GM21576 (cell line): Measurements from ENCODE around the gene UBE2J2.

Experiments used
- ATAC-seq: cut with Tn5 transposase; IDR thresholded peaks from one replicate; pipeline ENCODE4 v1.9.1; 2021; ENCODE audit warnings: mild to moderate bottlenecking, moderate library complexity; ENCODE audit not compliant: unreplicated experiment

Gene UBE2J2

DNA sequence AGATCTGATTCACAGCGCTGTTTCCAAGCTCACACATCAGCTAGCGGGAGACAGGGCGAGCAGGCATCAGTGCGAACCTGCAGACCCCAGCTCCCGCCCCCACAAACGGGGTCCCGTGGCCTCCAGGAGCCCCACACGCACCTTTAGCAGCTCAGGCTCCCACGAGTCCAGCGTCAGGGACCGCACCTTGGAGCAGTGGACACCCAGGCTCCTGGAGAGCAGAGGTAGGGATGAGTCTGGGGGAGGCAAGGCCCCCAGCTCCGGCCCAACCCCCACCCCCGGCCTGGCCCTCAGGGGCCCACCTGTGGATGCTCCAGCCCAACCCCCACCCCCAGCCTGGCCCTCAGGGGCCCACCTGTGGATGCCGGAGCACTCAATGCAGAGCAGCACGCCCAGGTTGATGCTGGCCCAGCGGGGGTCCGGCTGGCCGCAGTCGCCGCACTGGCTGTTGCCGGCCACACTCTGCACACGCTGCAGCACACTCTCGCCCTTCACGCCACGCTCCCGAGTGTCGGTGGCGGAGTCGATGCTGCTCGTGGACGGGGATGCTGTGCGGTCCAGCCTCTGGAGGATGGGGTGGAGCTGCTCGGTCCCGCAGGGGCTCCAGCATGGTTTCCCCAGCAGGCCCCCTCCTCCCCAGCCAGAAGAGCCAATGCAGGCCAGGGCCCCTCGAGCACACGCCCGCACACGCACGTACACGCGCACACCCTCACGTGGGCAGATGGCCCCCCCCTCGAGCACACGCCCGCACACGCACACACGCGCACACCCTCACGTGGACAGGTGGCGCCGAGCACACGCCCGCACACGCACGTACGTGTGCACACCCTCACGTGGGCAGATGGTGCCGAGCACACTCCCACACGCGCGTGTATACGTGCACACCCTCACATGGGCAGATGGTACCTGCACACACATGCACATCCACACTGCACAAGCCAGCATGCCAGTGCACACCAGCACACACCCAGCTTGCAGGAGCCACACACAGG lies 22.7 kb upstream of the UBE2J2 start:
- ATAC-seq = no peak

DNA sequence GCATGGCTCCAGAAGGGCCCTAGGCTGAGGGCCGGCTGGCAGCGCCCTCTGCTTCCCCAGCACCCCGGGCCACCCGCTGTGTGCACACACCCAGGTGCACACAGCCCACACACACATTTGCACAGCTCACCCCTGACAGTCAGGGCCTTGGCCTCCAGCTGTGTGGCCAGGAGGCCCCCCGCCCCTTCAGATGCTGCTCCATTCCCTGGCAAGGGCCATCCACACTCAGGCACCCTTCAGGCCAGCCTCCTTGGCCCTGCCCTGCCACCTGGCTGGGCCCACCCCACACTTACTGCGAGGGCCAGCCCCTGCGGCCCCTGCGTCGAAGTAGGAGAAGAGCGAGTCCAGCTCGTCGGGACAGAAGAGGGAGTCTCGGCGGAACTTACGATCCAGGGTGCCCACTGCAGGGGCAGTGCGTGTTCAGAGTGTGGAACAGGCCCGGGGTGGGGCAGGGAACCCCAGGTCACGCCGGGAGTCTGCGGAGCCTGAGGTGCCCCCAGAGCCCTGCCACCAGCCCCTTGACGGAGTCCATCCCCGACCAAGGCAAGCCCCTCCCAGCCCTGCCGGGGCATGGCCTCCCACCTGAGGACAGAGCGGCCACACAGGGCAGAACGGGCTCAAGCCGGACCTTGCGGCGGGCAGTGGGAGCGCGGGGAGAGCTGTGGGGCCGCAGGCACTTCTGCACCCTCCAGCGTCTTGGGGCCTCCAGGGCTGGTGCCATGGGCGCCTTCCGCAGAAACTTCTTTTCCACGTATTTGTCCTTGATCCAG lies 21.7 kb upstream of the UBE2J2 start:
- ATAC-seq = no peak

DNA sequence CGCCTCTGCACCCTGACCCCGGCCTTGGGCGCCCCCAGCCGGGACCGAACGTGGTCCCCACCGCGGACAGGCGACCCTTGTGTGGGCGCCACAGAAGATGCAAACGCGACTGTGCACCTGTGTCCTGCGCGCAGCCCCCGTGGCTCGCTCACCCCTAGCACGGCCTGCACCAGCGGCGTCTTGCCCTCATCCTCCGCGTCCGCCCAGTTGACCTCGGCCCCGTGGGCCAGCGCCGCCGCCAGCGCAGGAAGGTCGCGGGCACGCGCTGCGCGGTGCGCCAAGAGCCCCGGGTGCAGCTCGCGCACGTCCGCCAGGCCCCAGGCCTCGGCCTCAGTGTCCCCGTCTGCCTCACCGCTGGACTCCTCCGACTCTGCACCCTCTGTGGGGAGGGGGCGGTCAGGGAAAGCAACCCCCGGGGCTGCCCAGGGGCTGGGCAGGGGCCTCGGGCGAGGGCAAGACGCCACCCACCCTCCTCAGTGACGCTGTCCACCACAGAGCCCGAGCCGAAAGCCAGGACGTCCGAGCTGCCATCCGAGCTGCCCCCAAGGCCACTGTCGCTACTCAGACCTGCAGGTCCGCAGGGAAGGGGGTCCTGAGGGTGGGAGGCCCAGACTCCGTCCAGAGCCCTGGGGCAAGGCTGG lies 20.7 kb upstream of the UBE2J2 start:
- ATAC-seq = no peak

DNA sequence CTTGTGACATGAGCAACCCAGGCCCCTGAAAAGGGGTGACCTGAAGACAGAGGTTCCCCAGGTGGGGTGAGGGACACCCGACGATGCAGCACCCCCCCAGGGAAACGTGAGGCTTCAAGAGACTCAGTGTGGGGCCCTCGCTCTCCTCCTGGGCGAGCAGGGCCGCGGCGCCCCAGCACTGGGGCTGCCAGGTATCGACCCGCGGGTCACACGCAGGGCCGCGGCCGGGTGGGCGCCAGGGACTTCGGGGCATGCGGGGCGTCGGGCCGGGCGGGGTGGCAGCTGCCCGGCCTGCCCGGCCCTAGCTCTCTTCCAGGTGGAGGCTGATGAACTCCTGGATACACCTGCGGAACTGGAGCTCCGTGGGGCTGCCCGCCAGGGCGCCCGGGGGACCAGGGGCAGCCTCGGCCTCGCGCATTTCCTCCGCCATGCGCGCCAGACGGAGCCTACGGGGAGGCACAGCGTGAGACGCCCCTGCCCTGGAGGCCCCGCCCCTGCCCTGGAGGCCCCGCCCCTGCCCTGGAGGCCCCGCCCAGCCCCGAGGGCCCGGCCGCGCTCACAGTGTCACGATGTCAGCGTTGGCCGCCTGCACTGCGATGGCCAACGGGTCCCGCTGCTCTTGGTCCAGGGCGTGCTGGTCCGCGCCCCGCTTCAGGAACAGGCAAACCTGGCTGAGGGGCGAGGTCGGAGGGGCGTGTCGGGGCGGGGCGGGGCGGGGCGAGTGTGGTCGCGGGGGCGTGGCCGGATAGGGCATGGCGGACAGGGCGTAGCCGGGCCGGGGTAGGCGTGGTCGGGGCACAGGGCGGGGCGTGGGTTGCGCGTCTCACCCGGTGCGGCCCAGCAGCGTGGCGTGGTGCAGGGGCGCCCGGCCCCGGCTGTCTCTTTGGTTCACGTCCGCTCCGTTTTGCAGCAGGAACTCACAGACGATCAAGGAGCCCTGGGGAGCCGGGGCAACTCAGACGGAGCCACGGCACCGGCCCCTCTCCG lies 19.9 kb upstream of the UBE2J2 start:
- no peak for ATAC-seq

DNA sequence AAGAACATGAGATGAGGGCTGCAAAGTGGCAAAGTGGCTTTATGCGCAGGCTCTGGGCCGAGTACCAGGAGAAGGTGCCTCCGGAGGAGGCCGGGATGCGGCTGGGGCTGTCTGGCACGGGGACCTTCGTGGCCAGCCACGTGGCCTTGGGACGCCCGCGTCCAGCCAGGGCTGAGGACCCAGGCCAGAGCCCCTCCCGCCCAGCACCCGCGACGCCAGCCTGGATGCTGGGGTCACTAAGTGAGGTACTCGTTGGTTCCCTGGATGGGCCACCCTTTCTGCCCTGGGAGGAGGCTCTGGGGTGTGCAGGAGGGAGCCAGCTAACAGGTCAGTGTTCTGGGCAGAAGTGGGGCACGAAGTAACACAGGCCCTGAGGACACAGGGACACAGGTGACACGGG lies 19.2 kb upstream of the UBE2J2 start:
- ATAC-seq = no peak

DNA sequence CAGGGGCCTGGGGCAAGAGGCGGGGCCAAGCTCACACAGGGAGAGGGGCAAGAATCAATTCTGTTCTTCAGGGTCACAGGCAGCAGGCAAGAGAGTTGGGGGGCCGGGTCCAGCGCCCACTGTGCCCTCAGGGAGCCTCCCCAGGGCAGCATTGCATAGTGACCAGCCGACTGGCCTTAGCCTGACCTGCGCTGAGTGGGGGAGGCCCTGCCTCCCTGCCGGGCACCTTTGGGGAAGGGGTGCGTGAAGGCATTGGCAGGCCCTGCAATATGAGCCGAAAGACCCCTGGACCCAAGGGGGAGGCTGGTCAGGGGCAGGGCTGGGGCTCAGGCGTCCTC lies 18.8 kb upstream of the UBE2J2 start:
- ATAC-seq = no peak

DNA sequence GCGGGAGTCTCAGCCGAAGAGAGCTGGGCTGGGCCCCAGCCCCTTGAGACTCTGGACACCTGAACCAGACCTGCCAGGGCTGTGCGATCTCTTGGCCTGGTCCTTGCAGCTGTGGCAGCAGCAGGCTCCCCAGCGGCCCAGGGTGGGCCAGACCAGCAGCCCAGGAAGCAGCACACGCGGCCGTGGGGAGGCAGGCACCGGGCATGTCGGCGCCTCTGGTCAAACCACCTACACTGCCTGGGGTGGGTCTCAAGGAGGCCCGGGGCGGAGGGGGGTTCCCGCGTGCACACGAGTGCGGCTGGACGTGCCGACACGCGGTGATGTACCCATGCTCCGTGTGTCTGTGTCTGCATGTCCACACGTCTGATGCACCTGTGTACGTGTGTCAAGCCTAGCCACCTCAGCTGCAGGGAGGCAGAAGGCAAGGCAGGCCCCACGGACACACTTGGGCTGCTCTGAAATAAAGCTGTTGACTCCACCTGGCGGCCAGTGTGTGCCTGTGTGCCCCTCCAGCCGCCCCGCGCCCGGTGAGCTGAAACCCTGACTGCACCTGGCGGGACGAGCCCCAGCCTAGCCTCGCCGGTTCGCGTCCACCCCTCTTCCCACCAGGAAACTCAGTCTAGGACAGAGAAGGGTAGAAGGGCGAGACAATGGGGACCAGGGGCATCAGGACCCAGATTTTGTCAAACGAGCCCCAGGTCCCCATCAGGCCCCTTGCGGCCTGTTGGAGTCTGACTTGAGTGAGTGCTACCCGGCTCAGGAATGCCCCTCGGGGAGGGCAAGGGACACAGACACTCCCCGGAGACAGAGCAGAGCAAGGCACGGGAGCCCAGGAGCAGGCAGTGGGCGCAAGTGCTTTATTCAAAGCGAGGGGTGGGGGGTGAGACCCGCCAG lies 18.1 kb upstream of the UBE2J2 start:
- ATAC-seq = no peak

DNA sequence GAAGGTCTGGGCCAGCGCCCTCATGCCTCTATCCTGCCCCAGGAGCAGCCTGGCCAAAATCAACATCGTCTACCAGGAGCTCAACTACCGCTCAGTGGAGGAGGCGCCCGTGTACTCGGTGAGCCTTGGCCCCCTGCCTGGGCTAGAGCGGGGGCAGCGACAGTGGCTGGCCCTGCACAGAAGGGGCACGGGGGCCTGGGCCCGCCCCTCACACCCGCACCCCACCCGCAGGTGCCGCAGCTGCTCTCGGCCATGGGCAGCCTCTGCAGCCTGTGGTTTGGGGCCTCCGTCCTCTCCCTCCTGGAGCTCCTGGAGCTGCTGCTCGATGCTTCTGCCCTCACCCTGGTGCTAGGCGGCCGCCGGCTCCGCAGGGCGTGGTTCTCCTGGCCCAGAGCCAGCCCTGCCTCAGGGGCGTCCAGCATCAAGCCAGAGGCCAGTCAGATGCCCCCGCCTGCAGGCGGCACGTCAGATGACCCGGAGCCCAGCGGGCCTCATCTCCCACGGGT lies 17.4 kb upstream of the UBE2J2 start:
- no peak for ATAC-seq

DNA sequence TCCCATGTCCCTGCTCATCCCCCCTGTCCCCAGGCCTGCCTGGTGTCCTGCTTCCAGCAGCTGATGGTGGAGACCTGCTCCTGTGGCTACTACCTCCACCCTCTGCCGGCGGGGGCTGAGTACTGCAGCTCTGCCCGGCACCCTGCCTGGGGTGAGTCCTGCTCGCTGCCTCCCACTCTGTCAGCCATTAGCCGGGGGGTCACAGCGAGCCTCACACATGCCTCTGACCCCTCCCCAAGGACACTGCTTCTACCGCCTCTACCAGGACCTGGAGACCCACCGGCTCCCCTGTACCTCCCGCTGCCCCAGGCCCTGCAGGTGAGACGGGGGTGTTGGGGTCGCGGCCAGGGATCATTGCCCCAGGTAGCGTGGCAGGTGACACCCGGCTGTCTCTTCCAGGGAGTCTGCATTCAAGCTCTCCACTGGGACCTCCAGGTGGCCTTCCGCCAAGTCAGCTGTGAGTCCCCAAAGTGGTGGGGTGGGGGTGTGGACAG lies 16.6 kb upstream of the UBE2J2 start:
- no peak for ATAC-seq

DNA sequence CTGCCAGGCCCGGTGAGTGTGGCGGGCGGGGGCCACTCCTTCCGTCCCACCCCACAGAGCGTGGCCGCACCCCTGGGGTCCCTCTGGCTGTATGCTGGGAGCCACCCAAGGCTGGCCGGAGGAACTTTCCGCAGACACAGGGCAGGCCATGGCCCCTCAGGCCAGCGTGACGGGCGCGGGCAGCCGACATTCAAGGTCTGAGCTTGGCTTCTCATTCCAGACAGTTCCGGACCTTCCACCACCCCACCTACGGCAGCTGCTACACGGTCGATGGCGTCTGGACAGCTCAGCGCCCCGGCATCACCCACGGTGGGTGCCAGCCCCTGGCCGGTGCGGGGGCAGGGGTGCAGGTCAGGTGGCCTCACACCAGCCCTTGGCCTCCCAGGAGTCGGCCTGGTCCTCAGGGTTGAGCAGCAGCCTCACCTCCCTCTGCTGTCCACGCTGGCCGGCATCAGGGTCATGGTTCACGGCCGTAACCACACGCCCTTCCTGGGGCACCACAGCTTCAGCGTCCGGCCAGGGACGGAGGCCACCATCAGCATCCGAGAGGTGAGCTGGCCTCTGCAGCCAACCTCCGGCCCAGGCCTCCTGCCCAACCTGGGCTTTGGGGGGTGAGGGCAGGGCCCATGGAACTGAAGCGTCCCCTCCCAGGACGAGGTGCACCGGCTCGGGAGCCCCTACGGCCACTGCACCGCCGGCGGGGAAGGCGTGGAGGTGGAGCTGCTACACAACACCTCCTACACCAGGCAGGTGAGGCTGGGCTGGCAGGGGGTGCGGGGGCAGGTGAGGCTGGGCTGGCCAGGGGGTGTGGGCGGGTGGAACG lies 13.8 kb upstream of the UBE2J2 start:
- ATAC-seq = no peak

DNA sequence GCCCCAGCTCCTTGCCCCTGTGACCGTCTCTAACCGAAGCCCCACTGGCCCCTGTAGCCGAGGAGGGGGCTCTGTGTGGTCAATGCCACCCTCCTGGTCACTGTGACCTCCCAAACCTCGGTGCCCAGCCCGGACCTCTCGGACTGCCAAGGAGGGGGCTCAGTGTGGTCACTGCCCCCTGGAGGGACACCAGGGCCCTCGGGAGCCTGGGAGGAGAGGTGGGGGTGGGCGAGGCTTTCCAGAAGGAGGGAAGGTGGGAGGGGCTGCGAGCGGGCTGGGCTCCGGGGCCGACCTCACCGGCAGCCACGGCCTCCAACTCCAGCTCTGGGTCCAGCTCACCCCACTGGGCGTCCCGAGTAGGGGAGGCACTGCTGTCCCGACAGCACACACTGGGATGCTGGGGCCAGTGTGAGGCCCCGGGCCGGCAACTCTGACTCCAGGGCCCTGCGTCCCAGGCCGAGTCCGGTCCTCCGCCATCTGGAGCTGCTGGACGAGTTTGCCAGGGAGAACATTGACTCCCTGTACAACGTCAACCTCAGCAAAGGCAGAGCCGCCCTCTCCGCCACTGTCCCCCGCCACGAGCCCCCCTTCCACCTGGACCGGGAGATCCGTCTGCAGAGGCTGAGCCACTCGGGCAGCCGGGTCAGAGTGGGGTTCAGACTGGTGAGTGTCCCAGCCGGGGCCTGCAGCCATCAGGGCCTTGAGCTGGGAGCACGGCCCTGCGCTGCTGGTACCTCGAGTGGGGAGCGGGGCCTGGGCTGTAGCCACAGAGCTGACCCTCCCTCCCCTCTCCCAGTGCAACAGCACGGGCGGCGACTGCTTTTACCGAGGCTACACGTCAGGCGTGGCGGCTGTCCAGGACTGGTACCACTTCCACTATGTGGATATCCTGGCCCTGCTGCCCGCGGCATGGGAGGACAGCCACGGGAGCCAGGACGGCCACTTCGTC lies 12.9 kb upstream of the UBE2J2 start:
- ATAC-seq = no peak

DNA sequence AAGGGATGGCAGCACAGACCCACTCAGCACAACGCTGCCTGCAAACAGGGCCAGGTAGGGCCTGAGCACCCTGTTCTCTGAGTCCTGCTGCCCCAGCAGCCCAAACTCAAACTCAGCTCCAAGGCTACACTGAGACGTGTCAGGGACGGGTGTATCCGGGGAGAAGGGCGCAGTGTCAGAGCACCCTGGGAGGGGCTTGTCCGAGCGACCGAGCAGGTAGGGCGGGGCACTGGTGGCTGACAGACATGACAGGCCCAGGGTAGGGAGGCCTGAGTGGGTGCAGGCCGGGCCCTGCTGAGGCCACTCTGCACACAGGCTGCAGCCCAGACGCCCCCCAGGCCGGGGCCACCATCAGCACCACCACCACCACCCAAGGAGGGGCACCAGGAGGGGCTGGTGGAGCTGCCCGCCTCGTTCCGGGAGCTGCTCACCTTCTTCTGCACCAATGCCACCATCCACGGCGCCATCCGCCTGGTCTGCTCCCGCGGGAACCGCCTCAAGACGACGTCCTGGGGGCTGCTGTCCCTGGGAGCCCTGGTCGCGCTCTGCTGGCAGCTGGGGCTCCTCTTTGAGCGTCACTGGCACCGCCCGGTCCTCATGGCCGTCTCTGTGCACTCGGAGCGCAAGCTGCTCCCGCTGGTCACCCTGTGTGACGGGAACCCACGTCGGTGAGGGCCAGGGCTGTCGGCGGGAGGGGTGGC lies 12.1 kb upstream of the UBE2J2 start:
- no peak for ATAC-seq

DNA sequence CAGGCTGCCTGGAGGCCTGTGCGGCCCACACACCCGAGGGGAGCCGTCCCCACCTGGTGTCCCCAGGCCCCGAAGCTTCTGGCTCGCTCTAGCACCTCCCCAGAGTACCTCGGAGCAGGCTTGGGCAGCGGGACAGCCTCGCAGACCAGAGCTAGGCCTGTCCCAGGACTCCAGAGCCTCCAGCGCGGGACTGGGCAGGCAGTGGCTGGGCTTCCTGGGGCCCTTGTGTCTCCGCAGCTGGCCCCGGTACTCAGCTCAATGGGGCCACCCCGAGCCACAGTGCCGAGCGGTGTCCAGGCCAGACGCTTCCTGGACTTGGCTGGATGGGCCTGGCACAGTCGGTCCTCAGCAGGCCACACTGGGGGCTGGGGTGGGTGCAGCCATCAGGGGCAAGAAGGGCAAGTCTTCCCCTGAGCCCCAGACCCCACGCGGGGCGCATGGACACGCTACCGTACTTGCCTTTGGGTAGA lies 11.5 kb upstream of the UBE2J2 start:
- ATAC-seq = no peak

DNA sequence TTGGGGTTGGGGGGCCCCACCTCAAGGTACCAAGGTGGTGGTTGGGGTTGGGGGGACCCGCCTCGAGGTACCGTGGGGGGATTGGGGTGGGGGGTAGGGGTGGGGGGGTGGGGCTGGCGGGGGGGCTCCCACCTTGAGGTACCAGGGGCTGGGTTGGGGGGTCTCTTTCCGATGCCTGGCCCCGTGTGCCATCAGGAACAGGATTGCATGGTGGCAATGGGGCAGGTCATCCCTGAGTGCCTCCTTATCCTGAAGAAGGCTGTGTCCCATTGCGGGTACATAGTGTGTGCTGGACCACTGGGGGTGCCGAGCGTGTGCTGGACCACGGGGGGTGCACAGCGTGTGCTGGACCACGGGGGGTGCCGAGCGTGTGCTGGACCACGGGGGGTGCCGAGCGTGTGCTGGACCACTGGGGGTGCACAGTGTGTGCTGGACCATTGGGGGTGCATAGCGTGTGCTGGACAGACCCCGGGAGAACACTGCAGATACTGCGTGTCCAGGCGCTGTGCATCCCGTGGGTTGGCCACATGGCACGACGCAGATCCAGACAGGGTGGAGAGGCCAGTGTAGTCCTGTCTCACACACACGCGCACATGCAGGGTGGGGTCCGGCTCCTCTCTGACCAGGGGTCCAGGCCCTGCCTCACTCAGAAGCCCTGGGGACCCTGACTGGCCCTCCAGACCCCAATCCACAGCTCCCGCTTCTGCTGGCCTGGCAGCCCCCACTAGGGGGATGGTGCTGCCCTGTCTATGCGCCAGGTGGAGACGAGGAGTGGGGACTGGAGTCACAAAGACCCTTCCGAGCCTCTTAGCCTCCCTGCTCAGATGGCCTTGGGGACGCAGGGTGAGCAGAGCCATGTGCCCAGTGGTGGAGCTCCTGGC lies 10.8 kb upstream of the UBE2J2 start:
- no peak for ATAC-seq

DNA sequence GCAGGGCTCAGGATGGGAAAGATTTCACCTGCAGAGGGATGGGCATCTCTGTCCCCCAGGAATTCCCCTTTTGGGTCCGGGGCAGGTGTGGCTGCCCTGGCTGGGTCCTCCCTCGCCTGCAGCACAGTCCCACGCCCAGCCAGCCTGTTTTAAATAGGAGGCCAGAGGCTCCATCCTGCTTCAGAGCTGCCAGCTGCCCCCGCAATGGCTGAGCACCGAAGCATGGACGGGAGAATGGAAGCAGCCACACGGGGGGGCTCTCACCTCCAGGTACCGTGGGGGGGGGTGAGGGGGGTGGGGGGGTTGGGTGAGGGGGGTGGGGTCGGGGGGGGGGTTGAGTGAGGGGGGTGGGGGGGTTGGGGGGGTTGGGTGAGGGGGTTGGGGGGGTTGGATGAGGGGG lies 10.2 kb upstream of the UBE2J2 start:
- ATAC-seq = no peak
